ENCODE measurements around the gene THRSP.
A peak's percentile ranks its signal among the peaks of the same experiment; 100 is the strongest.

The THRSP gene

DNA sequence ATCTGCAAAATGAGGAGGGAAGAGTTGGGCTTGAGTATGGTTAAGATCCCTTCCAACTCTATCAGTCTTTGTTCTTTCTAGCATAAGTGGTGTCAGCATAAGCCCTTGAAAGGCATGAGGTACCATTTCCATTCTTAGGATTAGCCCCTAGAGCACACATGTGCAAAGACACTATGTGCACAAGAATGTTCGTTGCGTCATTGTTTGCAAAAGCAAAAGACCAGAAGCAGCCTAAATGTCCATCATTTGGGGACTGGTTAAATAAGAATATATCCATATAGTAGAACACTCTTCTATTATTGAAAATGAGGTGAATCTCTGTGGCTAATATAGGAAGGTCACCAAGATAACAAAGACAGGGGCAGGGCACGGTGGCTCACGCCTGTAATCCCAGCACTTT is 30.6 kb upstream of the THRSP start:
- no peak for TF ChIP-seq CTCF (conservative IDR thresholded peaks at IDR 0.05; ENCODE audit: low read depth, low read length)
- DNase-seq (ENCODE audit: low read depth), result peak; percentile 49
- H3K4me3 ChIP-seq (ENCODE audit: low read depth, low read length), result no peak overlapping the region

GRCh38 chr11:78034623-78035022 is 29.0 kb upstream of the THRSP start:
- no peak for DNase-seq (ENCODE audit: low read depth)
- no peak overlapping the region for H3K4me3 ChIP-seq (ENCODE audit: low read depth, low read length)
- no peak for TF ChIP-seq CTCF (conservative IDR thresholded peaks at IDR 0.05; ENCODE audit: low read depth, low read length)

GRCh38 chr11:78036313-78036712 is 27.3 kb upstream of the THRSP start:
- no peak for DNase-seq (ENCODE audit: low read depth)
- no peak overlapping the region for H3K4me3 ChIP-seq (ENCODE audit: low read depth, low read length)
- no peak for TF ChIP-seq CTCF (conservative IDR thresholded peaks at IDR 0.05; ENCODE audit: low read depth, low read length)

- no peak for TF ChIP-seq CTCF (conservative IDR thresholded peaks at IDR 0.05; ENCODE audit: low read depth, low read length)
- no peak for DNase-seq (ENCODE audit: low read depth)
- H3K4me3 ChIP-seq (ENCODE audit: low read depth, low read length), result no peak overlapping the region
These were observed 26.6 kb upstream of the THRSP start for GRCh38 chr11:78037056-78037455.

DNA sequence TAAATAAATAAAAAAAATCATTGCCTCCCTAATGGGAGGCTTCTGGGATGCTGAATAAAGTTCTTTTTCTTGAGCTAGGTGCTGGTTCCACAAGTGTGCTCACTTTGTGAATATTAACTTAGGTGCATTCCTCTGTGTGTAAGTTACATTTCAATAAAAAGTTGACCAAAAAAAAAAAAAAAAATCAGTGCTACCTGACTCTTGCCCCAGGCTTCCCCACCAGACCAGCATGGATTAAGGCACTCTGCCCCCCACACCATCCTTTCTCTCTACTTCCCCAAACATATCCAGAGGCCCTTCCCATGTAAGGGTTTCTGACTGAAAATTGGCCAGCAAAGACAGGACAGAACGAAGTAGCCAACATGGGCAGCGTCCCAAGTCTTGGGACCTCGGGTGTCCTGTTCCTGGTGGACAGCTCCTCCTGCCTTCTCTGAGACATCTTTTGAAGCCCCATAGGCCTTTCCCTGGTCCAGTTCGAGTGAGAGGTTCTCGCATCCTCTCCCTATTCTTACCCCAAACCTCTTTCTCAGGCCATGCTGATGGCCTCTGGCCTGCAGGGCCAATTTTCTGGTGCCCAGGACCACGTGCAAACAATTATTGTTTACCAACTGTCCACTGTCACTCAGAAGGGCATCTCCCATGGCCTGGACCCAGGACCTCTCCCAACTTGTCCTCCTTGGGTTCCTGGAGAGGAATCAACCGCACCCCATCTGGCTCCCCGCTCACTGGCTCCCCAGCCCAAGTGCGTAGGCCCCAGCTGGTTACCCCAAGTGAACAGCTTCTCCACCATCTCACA is 25.6 kb upstream of the THRSP start:
- no peak for TF ChIP-seq CTCF (conservative IDR thresholded peaks at IDR 0.05; ENCODE audit: low read depth, low read length)
- DNase-seq (ENCODE audit: low read depth), result no peak
- no peak overlapping the region for H3K4me3 ChIP-seq (ENCODE audit: low read depth, low read length)

GRCh38 chr11:78038697-78039313 is 24.9 kb upstream of the THRSP start:
- DNase-seq (ENCODE audit: low read depth), result no peak
- no peak overlapping the region for H3K4me3 ChIP-seq (ENCODE audit: low read depth, low read length)
- no peak for TF ChIP-seq CTCF (conservative IDR thresholded peaks at IDR 0.05; ENCODE audit: low read depth, low read length)
